ENCODE data around the gene PRKN.
"Not testable (repeated sequence)": the region's sequence is repeated elsewhere in the genome, so short reads cannot be mapped to it uniquely, and the experiment has no call there.

Gene PRKN

DNA sequence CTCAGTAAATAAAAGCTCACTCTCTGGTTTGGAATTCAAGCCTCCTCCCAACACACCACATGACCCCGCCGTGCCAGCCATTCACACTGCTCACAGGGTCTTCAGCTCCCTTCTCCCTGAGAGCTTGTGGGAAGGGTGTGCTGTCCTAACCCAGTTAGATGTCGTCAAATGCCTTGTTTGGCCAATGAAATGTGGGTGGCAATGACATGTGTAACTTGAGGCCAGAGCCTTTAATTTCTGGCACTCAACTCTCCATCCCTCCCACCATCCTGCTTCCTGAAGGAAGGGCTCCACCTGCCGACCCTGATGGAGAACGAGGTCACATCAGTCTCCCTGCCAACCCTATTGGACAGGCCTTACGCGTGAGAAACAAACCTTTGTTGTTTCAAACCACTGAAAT lies 1229.2 kb downstream of the PRKN start:
- DNase-seq (ENCODE audit: low read depth, low spot score) = peak; percentile 90

DNA sequence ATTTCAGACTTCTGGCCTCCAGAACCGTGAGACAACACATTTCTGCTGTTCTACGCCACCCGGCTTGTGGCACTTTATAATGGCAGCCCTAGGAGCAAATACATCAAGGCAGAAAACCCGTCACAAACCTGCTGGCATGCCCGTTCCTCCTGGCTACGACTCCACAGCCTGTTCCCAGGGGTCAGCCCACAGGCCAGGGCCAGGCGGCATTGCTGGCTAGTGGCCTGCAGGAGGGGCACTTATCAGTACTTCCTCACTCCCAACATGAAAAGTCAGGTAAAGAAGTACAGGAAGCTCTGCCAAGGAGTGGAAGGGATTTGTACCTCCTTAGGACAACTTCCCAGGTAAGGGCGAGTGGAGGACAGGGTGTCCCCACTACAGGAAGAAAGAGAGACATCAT lies 1230.6 kb downstream of the PRKN start:
- no peak for DNase-seq (ENCODE audit: low read depth, low spot score)

DNA sequence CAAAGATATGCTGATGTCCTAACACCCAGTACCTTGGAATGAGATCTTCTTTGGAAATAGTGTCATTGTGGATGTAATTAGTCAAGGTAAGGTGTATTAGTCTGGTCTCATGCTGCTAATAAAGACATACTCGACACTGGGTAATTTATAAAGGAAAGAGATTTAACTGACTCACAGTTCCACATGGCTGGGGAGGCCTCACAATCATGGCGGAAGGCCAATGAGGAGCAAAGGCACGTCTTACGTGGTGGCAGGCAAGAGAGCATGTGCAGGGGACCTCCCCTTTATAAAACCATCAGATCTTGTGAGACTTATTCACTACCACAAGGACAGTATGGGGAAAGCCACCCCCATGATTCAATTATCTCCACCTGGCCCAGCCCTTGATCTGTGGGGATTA lies 1231.3 kb downstream of the PRKN start:
- not testable (repeated sequence) for DNase-seq (ENCODE audit: low read depth, low spot score)

DNA sequence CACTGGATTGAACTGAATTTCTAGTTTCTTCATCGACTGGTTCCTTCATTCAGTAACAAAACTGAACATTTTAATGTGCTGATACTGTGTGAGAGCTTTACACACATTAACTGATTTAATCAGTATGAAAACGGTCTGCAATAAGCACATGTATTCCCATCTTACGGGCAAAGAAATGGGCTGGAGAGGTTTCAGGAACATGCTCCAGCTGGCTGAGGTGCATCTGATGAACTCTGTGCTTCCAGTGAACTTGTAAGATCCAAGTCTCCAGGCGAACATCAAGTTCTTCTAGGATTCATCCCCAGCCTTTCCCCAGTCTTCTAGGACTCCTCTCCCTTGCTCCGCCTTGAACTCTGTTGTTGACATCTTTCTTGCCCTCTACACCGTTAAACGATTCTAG lies 1233.0 kb downstream of the PRKN start:
- no peak for DNase-seq (ENCODE audit: low read depth, low spot score)

DNA sequence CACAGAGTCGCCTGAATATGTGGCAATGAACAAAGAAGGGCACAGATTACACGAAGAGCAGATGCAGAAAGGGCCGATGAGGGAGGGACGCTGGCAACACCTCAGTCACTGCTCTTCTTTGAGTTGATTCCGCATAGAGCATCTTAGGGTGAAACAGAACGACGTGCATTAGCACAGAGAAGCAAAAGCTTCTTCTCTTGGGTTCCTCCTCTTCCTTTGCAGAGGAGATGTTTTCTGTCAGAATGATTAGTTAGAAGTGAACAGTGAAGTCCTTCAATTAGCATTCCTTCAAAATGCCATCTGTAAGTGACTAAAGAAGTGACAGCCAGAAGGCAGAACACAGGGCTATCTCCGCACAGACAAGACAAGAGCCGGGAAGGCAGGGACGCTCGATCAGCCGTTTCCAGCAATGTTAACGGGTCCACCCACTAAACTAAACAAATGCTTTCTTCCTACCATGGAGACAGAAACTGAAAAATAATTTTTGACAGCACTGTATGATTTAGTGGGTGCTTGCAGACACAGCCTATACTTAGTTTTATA lies 1233.9 kb downstream of the PRKN start:
- no peak for DNase-seq (ENCODE audit: low read depth, low spot score)

DNA sequence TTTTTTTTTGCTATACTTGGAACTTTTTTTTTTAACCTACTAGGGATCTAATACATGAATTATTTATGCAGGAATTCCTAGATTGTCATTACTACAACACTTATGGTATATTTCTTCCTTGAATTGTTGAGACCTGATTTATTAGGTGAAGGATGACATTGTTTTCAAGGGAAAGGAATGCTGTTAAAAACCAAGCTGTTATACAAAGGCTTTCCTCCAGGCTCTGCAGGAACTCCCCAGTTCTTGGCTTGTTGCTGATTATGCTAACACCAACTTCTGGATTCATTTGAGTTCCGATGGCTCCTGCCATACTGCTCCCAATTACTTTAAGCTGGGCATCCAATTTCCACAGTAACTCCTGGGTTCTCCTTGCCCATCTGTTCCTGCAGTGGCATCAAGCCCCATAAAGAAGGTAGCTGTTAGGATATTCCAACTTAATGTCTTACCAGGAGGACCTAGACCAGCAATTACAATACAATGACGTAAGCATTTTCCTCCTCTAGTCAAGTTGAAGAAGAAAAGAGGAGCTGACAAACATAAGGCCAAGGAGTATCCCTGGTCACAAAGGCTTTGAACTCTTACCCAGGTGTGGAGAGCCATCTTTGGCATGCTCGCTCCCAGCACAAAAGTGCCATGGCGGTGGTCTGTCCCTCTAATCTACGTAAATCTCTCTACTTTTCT lies 1237.8 kb downstream of the PRKN start:
- no peak for DNase-seq (ENCODE audit: low read depth, low spot score)

DNA sequence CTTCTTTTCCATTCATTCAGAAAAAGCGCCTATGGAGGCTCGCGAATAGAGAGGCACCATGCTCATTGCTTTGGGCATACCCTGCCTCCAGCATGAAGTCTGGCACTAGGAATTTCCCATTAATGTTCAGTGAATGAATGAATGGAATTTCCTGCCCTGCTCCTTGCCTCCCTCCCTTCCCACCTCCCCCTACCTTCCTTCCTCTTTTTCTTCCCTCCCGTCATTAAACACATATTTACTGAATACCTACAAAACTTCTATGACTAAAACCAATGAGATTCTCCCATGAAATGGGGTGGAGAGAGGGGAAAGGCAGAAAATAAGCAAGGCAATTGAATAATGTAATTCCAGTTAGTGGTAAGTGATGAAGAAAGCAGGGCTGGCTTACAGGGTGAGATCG lies 1239.9 kb downstream of the PRKN start:
- no peak for DNase-seq (ENCODE audit: low read depth, low spot score)

DNA sequence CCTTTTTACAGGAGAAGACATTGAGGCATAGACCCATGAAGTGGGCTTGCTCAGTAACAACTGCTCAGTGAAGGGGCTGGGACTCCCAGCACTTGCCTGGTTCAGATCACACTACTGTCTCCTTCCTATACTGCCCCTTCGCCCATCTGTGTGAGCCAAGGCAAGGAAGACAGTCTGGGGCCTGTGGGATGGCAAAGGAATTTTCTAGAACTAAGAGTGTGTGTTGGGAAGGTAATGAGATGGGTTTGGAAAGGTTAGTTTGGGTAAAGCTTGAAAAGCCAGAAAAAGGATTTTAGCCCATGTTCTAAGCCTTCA lies 1240.4 kb downstream of the PRKN start:
- DNase-seq (ENCODE audit: low read depth, low spot score) = no peak

DNA sequence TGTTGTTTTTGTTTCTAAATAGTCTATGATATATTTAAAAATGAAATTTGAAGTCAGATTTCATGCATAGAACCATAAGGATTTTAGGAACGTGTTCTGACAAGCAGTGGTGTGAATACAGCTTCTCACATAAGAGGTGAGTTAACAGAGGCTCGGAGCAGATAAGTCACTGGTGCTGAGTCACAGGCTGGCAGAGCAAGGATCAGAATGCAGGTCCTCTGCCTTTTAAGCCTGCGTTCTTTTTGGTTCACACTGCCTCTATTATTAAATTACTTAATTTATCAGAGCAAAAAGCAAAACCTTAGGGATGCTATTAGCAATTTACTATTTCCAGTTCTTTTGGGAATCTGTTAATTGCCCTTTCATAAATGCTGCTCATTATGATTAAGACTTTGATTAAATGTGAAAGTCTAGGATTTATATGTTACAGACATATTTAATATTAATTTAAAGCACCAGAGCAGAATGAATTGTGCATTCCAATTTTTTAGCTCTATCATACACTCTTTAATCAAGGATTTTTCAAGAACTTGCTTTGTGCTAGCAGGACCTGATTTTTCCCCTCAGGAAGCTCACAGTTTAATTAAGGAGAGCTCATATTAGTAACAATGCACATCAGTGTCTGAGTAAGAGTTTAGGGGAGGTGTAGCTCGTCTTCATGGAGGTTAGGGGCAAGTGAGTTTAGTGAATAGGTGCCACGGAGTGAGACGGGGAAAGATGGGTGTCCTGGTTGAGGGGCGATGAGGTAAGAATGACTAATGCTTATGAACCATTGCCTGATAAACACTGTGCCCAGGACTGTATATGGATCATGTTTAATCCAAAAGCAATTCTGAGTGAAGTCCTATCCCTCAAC lies 1241.0 kb downstream of the PRKN start:
- DNase-seq (ENCODE audit: low read depth, low spot score) = no peak

DNA sequence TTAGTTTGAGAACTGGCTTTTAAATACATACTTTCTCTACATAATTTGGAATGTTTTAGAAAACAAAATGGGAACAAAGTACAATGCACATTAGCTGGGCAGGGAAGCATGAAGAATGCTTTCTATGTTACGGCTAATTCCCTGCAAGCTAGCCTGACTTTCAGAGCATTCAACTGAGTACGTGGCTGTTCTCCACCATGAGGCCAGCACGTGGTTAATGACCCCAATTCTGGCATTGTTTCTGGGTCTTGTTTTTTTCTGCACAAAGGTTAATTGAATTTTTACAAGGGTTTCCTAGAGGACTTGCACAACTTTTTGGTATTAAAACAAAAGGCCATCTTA lies 1245.1 kb downstream of the PRKN start:
- DNase-seq (ENCODE audit: low read depth, low spot score) = no peak

DNA sequence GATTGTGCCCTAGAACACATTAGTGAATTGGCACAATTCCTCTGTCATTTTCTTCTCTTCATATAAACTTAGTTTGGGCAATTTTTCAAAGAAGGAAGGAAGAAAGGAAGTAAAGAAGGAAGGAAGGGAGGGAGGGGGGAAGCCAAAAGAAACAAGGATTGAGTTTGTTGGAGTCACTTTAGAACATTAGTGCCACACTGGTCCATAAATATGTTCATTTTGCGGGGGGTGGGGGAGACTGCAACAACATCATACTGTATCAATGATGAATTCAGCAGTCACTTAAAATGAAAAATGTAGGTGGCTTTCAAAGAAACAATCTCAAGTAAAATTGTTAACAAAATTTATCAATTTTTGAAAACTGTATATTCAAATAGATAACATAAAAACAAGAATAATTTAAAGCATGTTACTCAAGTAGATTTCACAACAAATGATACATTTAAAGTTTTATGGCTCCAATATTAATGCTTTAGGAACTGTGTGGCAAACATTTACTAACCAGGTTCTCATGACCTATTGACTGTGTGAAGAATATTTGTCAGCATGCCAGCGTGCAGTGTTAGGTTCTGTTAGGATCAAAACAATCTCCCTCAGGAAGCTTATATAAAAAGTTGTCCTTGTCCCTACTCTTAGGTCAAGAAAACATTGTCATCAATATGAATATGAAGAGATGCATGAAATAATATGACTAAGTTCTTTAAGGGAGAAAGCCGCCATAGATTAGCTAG lies 1245.6 kb downstream of the PRKN start:
- DNase-seq (ENCODE audit: low read depth, low spot score) = no peak

DNA sequence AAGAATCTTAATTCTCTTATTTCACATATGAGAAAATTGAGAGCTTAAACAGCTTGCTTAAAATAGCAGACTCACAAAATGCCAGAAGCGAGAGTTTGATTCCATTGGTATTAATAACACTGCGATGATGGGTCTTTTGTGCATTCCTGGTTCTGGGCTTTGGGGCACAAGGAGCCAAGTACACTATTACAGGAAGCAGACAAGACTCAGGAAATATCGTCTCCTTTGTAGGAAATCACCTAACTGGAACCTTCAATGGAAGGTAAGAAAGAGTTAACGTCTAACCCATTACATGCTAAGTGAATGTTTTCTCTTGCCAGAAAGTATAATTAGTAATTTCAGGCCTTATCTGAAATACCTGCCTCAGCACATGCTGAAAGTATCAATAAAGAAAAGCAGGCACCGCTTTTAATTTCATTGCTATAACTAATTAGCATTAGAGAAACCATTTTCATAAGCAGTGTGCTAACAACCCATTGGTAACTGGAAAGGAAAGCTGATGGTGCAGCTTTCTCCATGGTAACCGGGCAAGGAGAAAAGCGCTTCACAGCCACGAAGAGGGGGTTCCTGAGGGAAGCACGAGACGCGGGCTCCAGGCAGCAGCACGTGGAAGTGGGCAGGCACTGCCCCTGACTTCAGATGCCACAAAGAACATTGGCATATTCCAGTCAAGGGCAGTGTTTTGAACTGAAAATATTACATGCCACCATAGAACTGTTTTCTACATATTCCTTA lies 1247.0 kb downstream of the PRKN start:
- DNase-seq (ENCODE audit: low read depth, low spot score) = no peak

DNA sequence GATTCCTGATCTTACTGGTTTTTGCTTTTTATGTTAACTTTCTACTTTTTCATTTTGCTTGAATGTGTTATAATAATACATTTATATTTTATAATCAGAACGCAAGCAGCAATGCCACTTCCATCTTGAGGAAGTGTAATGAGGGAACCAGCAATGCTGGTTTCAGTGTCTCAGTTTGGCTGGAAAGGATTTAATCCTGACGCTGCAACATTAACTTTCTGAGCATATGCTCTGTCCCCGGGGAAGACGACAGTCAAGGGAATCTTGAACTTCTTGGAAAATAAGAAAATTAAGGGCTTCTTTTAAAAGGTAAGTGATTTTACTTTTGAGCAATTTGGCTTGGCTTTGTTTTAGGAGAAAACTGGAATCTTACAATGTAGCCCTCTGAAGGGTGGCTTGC lies 1248.2 kb downstream of the PRKN start:
- DNase-seq (ENCODE audit: low read depth, low spot score) = no peak

DNA sequence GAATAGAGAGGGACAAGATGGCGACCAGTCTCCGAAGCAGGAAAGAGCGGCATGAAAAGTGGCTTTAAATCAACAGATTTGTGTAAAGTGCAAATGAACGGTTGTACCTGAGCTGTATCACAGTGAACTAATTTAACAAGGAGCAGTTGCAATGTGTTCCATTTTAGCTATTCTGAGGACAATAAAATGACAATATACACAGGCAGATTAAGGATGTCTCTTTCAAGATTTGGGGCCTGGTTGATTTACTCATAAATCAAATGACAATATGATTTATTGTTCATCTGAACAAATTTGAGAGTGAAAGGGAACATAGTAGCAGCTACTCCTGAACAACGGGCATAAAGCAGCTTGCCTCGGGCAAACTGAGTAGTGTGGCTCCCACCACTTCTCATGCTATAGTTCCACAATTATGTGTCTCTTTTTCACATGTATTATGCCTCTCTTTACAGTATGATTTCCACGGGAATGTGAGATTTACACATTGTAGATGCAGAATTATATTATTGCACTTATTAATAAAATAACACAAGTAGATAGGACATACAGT lies 1249.6 kb downstream of the PRKN start:
- DNase-seq (ENCODE audit: low read depth, low spot score) = no peak

DNA sequence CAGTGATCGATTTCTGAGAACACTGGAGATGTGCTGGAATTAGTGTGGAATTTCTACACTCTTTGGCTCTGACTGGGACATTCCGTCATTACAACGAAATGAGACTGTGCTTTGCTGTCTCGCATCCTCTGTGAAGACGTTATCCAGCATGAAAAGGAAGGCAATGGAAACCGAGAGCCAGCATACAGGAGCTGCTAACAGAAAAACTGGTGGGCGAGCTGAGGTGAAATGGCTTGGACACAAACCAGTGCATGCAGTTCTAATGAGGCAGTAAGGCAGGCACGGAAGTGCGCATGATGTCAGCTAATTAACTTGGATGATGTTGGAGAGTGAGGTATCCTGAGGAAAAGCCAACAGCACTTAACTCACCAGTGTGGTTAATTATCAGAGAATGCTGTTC lies 1250.9 kb downstream of the PRKN start:
- DNase-seq (ENCODE audit: low read depth, low spot score) = no peak

DNA sequence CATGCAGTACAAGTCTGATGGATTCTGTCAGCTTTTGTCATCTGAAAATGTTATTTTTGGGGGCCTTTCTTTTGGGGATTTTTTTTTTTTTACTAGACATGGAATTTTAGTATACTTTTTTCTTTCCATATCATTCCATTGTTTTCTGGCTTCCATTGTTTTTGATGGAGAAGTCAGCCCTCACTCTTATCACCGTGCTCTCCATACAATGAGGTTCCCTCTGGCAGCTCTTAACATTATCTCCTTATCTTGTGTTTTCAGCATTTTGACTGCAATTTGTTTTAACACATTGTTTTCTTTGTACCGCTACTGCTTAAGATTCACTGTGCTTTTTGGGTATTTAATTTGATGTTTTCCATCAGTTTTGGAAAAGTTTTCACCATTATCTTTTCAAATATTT lies 1262.2 kb downstream of the PRKN start:
- no peak for DNase-seq (ENCODE audit: low read depth, low spot score)

DNA sequence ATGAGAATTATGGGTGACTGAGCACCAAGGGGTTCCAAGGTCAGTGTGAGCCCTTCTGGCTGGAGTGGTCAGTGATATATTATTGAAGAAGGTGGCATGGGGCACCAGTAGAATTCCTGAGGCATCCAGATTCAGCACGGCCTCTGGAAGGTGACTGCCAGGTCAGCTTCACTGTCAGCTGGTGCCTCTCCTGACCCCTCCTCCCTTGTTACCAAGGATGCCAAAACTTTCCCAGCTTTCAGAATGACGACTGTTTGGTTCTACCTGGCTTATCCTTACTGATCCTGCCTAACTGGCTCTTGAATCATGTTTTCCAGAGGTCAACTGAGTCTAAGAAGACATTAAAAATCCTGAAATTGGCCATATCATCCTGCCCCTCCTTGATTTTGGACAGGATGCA lies 1264.5 kb downstream of the PRKN start:
- DNase-seq (ENCODE audit: low read depth, low spot score) = no peak

DNA sequence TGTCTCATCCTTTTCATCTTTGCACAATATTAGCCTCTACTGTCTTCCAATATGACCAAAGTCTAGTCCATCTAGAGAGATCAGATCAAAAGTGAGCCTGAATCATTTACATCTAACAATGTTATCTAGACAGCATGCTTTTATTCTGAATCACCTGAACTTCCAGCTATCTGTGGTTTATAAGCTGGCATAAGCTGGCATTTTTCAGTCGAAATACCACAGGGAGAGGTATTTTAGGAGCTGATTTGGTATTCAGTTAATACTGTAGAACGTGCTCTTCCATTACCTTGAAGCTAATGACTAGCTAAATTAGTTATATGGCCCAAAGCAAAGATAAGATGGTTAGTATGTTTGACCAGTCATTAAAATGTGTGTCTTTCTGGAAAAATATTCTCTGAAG lies 1265.4 kb downstream of the PRKN start:
- no peak for DNase-seq (ENCODE audit: low read depth, low spot score)

DNA sequence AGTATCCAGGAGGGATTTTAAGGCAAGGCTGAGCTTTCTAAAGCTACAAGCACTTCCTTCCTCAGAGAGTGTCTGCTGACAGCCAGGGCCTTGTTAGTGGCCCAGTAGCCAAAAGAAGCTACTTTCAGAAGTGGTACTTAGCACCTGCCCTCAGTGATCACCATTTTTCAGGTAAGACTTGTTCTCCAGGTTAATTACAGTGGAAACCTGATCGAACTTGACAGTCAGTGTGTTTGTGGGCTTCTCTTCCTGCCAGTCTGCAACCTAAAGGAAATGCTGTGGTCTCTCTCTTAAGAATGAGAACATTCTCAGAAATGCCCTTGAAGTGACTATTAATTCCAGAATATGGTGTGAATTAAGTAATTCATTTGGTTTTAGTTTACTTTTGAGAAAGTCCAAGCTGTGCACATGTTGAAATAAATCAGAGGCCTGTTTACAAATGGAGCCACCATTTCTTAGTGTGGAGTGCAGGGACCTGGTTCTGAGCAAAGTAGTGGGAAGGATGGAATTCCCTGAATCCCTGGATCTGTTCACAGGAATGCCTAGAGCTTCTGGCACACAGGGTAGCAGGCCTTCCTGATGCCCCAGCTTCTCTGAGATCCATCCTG lies 1268.5 kb downstream of the PRKN start:
- DNase-seq (ENCODE audit: low read depth, low spot score) = peak; percentile 23

DNA sequence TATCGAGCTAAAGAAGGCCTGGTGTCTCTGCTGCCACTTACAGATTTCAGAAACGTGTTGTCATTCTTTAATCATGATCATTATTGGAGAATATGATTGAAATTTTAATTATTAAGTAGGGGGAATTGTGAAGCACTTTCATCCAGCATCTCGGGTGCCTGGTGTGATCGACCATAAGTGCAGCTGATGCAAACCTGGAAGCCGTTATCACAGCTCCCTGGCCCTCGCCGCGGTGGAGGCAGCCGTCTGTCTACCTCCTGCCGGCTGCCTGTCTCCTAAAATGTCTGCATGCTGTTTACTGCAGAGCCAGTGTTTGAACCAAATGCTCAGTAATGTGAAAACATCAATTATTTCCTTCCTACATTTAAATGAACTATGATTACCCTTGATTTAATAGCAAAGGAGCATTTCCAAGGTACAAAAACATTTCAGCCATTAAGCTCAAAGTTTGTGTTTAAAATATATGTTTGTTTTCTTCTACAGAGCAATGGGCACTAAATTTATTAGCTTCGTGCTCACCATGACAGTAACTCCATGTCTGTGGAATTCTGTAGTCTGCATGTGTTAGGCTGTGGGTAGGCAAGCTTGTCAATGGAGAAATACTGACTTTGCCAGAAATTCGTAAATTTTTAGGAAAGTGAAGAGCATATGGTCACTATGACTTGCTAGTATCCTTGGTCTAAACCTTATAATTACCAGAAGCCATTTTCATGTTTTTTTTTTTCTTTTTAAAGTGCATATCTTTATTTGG lies 1269.2 kb downstream of the PRKN start:
- DNase-seq (ENCODE audit: low read depth, low spot score) = peak; percentile 13

All from ELF-1 (cell line).